Measurements from ENCODE around the gene SPAAR.

SPAAR gene

DNA sequence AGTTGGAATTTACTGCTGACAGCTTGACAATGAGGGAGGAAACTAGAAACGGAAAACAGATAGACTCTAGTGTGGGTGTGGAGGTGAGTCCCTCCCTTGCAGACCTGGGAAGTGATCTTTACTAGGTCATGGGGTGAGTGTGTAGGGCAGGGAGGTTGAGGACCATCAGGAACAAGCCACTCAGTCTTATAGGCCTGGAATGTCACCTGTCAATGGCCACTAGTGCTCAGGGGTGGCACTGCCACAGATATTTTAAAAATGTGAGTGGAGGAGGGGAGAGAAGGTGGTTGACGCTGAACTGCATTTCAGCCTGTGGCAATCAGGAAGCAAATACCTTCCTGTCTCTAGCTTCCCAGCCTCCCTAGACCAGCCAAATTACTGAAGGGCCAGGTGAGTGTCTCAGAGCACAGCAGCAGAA lies 39.6 kb downstream of the SPAAR start:
- no peak for DNase-seq (ENCODE audit: low read depth)

GRCh38 chr9:35951736-35952135 lies 42.4 kb downstream of the SPAAR start:
- DNase-seq (ENCODE audit: low read depth), result no peak

GRCh38 chr9:35952526-35953191 lies 43.4 kb downstream of the SPAAR start:
- no peak for DNase-seq (ENCODE audit: low read depth)

GRCh38 chr9:35954942-35955546 lies 45.8 kb downstream of the SPAAR start:
- no peak for DNase-seq (ENCODE audit: low read depth)

GRCh38 chr9:35956651-35957050 lies 47.4 kb downstream of the SPAAR start:
- DNase-seq (ENCODE audit: low read depth), result no peak

- no peak for DNase-seq (ENCODE audit: low read depth)
These were observed 49.0 kb downstream of the SPAAR start, which contains the start of gene OR2S2 for GRCh38 chr9:35958104-35958837. TSS of gene OR2S2 (minus strand) at chr9:35958154. CDS start at chr9:35958098, 56 bp downstream.

DNA sequence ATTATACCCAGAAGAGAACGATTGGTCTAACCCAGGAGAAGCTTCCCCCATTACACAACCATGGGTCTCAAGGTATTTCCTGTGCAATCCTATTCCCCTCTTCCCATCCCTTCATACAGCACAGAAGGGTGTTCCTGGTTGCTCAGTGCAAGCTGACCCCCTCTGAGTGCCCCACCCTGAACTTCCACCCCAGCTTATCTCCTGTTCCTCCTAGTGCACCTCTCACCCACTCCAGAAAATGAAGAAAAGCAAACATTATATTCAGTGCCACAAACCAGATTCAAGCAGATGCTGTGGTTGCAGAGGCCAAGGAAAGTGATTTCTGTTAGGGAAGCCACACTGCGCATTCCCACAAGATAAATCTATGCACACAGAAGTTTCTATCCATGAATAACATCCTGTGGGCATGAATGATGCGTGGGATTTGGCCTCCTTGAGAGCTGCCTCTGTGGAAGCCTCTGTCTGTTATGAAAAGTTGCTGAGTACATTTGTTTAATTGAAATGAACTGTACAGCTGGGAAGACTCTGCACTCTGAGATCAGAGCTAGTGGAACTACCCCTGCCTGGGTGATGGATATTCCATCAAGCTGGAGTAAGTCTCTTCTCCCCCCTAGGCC lies 50.9 kb downstream of the SPAAR start:
- no peak for DNase-seq (ENCODE audit: low read depth)

Measured in stimulated activated CD8-positive, alpha-beta memory T cell treated with anti-CD3 and anti-CD28 coated beads, Interleukin-4, amount 100 ng/mL, for 24 hours (primary cell).